Astrocyte (in vitro differentiated cells and primary cell): ENCODE results near the gene DAO. TPM values are rescaled to one million over a fixed set of nuclear protein-coding genes. Genes with fewer than 3 reads are reported as not detected.

ENCODE experiments used
- DNase-seq: peaks from one replicate; pipeline ENCODE4 v3.0.0-alpha.2; 2010; ENCODE audit warnings: low read depth
- FAIRE-seq: peaks from 2 replicates; lab custom pipeline; 2011; peaks lifted over from hg19 to GRCh38; lab: Jason Lieb, UNC
- H2AFZ ChIP-seq: 2 replicates; pipeline ENCODE4 v1.6.0; 2012; ENCODE audit warnings: low read depth, low read length, inconsistent platforms
- H3K27ac ChIP-seq: 2 replicates; pipeline ENCODE4 v1.5.1; 2011; ENCODE audit warnings: low read depth, low read length, inconsistent platforms
- H3K27me3 ChIP-seq: 2 replicates; pipeline ENCODE4 v1.6.0; 2011; ENCODE audit warnings: low read length, inconsistent platforms; ENCODE audit not compliant: insufficient read depth
- H3K36me3 ChIP-seq: 2 replicates; pipeline ENCODE4 v1.5.1; 2011; ENCODE audit warnings: low read length, inconsistent platforms; ENCODE audit not compliant: insufficient read depth
- H3K4me1 ChIP-seq: 2 replicates; pipeline ENCODE4 v1.5.1; 2011; ENCODE audit warnings: low read length, inconsistent platforms; ENCODE audit not compliant: insufficient read depth
- H3K4me2 ChIP-seq: 2 replicates; pipeline ENCODE4 v1.6.0; 2012; ENCODE audit warnings: low read length, inconsistent platforms
- H3K4me3 ChIP-seq: 2 replicates; pipeline ENCODE4 v1.5.1; 2011; ENCODE audit warnings: low read depth, mild to moderate bottlenecking, low read length, inconsistent platforms; ENCODE audit not compliant: insufficient read depth
- H3K79me2 ChIP-seq: 2 replicates; pipeline ENCODE4 v1.6.0; 2012; ENCODE audit warnings: mild to moderate bottlenecking, low read length, inconsistent platforms; ENCODE audit not compliant: insufficient read depth
- H3K9ac ChIP-seq: 2 replicates; pipeline ENCODE4 v1.6.0; 2012; ENCODE audit warnings: mild to moderate bottlenecking, low read length, inconsistent platforms
- H3K9me3 ChIP-seq: 2 replicates; pipeline ENCODE4 v1.5.1; 2012; ENCODE audit warnings: low read depth, mild to moderate bottlenecking, low read length, inconsistent platforms; ENCODE audit not compliant: insufficient read depth
- H4K20me1 ChIP-seq: 2 replicates; pipeline ENCODE4 v1.6.0; 2012; ENCODE audit warnings: low read length, inconsistent platforms; ENCODE audit not compliant: insufficient read depth
- H3K27ac Mint-ChIP-seq: one replicate; pipeline ENCODE4 v1.8.0; 2021; ENCODE audit warnings: mild to moderate bottlenecking, mixed read lengths; ENCODE audit not compliant: unreplicated experiment
- H3K27me3 Mint-ChIP-seq: one replicate; pipeline ENCODE4 v1.8.0; 2021; ENCODE audit warnings: low read depth, mixed read lengths; ENCODE audit not compliant: unreplicated experiment
- H3K36me3 Mint-ChIP-seq: one replicate; pipeline ENCODE4 v1.8.0; 2021; ENCODE audit warnings: low read depth, mixed read lengths; ENCODE audit not compliant: unreplicated experiment
- H3K4me1 Mint-ChIP-seq: one replicate; pipeline ENCODE4 v1.8.0; 2021; ENCODE audit warnings: low read depth, mixed read lengths; ENCODE audit not compliant: unreplicated experiment
- H3K4me3 Mint-ChIP-seq: one replicate; pipeline ENCODE4 v1.8.0; 2021; ENCODE audit warnings: mild to moderate bottlenecking, moderate library complexity, mixed read lengths; ENCODE audit not compliant: unreplicated experiment
- H3K9me3 Mint-ChIP-seq: one replicate; pipeline ENCODE4 v1.8.0; 2021; ENCODE audit warnings: mild to moderate bottlenecking, mixed read lengths; ENCODE audit not compliant: unreplicated experiment
- EZH2 ChIP-seq: IDR thresholded peaks from 2 replicates; pipeline ENCODE4 v1.6.1; 2012; ENCODE audit warnings: mild to moderate bottlenecking, low read length, inconsistent platforms; ENCODE audit not compliant: insufficient read depth
- total RNA-seq: library from RNA; stranded (reverse); gene quantifications from 2 replicates; pipeline ENCODE4 v1.2.1, GENCODE V29; 2021
- TF ChIP-seq, protein P1 (sequence below): IDR thresholded peaks from 2 replicates; pipeline ENCODE4 v1.5.1; 2011; ENCODE audit warnings: low read depth, mild to moderate bottlenecking, inconsistent platforms, low read length, moderate library complexity; ENCODE audit not compliant: insufficient read depth

DAO gene
- total RNA-seq, 1 donor from 2014 or later = not detected

- H3K4me1 Mint-ChIP-seq = peaks cover 61% of the 10 kb centered on the region
- peak overlapping the region; percentile 84 for H3K4me2 ChIP-seq
These were observed 47.7 kb upstream of the DAO start for GRCh38 chr12:108832208-108832607.

DNA sequence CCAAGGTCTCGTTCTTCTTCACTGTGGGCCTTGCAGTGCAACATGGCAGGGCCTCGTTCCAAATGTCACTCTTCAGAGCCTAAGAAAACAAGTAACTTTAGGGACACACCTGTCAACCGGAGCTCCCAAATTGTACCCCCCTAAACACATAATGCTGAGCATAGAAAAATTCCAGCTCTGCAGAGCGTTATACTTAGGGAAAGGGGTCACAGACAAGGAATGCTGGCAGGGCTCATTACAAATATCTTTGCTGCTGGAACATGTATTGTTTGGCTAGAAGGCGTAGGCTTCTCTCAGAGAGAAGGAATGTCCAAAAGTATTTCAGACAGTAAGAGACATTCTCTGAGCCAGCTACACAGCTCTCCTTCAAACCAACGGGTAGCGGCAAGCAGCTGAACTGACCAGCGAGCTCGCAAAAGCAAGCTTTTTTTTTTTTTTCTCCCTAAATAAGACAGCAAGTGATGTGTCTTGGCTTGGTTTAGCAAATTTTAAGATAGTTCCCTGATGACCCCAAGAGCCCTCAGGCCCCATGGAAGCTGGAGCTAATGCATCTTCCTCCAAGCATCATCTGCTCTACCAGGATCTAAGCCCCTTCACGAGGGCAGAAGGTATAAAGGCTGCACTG, 47.0 kb upstream of the DAO start:
- H3K9ac ChIP-seq = peak overlapping the region; percentile 94
- no peaks in the 10 kb centered on the region for H3K27me3 Mint-ChIP-seq
- H4K20me1 ChIP-seq = no peaks in the 10 kb centered on the region
- no peak overlapping the region for H2AFZ ChIP-seq
- H3K9me3 ChIP-seq = no peaks in the 10 kb centered on the region
- H3K79me2 ChIP-seq = peaks cover 86% of the 10 kb centered on the region
- peaks cover 61% of the 10 kb centered on the region for H3K4me1 Mint-ChIP-seq
- no peaks in the 10 kb centered on the region for H3K27me3 ChIP-seq
- peaks cover 32% of the 10 kb centered on the region for H3K36me3 Mint-ChIP-seq
- FAIRE-seq = peak; percentile 39
- H3K27ac ChIP-seq = peak overlapping the region; percentile 99
- H3K4me1 ChIP-seq = peaks cover 68% of the 10 kb centered on the region
- peak overlapping the region; percentile 77 for H3K4me3 Mint-ChIP-seq
- peak overlapping the region; percentile 100 for H3K27ac Mint-ChIP-seq
- DNase-seq = peak; percentile 97
- H3K4me2 ChIP-seq = peak overlapping the region; percentile 84
- H3K9me3 Mint-ChIP-seq = no peaks in the 10 kb centered on the region
- no peak for TF ChIP-seq EZH2
- TF ChIP-seq, protein P1, sequence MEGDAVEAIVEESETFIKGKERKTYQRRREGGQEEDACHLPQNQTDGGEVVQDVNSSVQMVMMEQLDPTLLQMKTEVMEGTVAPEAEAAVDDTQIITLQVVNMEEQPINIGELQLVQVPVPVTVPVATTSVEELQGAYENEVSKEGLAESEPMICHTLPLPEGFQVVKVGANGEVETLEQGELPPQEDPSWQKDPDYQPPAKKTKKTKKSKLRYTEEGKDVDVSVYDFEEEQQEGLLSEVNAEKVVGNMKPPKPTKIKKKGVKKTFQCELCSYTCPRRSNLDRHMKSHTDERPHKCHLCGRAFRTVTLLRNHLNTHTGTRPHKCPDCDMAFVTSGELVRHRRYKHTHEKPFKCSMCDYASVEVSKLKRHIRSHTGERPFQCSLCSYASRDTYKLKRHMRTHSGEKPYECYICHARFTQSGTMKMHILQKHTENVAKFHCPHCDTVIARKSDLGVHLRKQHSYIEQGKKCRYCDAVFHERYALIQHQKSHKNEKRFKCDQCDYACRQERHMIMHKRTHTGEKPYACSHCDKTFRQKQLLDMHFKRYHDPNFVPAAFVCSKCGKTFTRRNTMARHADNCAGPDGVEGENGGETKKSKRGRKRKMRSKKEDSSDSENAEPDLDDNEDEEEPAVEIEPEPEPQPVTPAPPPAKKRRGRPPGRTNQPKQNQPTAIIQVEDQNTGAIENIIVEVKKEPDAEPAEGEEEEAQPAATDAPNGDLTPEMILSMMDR = no peak
- H3K36me3 ChIP-seq = peaks cover 45% of the 10 kb centered on the region
- peak overlapping the region; percentile 24 for H3K4me3 ChIP-seq

More at GRCh38 chr12:108832208-108832607, 47.7 kb upstream of the DAO start:
- no peak for TF ChIP-seq EZH2
- TF ChIP-seq, protein P1 = no peak
- peaks cover 34% of the 10 kb centered on the region for H3K36me3 Mint-ChIP-seq
- no peak overlapping the region for H3K4me3 Mint-ChIP-seq
- peak overlapping the region; percentile 99 for H3K27ac ChIP-seq
- peak overlapping the region; percentile 94 for H3K9ac ChIP-seq
- DNase-seq (peak; percentile 65), FAIRE-seq (no peak)
- no peaks in the 10 kb centered on the region for H3K27me3 ChIP-seq
- no peak overlapping the region for H3K4me3 ChIP-seq
- peaks cover 86% of the 10 kb centered on the region for H3K79me2 ChIP-seq
- H3K36me3 ChIP-seq = peaks cover 46% of the 10 kb centered on the region
- H2AFZ ChIP-seq = no peak overlapping the region
- peak overlapping the region; percentile 100 for H3K27ac Mint-ChIP-seq
- no peaks in the 10 kb centered on the region for H4K20me1 ChIP-seq
- no peaks in the 10 kb centered on the region for H3K27me3 Mint-ChIP-seq
- H3K9me3 ChIP-seq = no peaks in the 10 kb centered on the region
- no peaks in the 10 kb centered on the region for H3K9me3 Mint-ChIP-seq
- H3K4me1 ChIP-seq = peaks cover 68% of the 10 kb centered on the region

DNA sequence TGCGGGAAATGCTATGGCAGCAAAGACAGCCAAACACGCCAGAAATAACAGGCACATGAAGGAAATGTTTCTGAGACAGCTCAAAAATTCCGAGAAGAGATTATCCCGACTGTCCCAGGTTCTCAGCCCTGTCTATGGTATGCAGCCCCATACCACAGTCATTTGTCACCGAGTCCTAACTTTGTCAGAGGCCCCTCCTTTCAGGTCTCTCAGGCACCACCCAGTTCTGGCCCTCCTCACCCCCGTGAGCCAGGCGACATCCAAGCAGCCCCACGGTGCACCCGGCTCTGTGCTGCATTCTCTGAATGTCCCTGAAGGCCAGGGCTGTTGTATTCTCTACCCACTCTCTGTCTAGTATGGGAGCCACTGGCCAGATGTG, 46.5 kb upstream of the DAO start:
- peak overlapping the region; percentile 94 for H3K9ac ChIP-seq
- FAIRE-seq (no peak), DNase-seq (peak; percentile 95)
- Mint-ChIP-seq H3K4me1 (peaks cover 65% of the 10 kb centered on the region), H3K9me3 (no peaks in the 10 kb centered on the region), H3K4me3 (peak overlapping the region; percentile 77), H3K27ac (peak overlapping the region; percentile 100), H3K36me3 (peaks cover 29% of the 10 kb centered on the region), H3K27me3 (no peaks in the 10 kb centered on the region)
- no peaks in the 10 kb centered on the region for H4K20me1 ChIP-seq
- H3K4me2 ChIP-seq = peak overlapping the region; percentile 84
- peaks cover 40% of the 10 kb centered on the region for H3K36me3 ChIP-seq
- no peak for TF ChIP-seq EZH2
- TF ChIP-seq, protein P1 = no peak
- peaks cover 82% of the 10 kb centered on the region for H3K79me2 ChIP-seq
- H3K9me3 ChIP-seq = no peaks in the 10 kb centered on the region
- H3K27me3 ChIP-seq = no peaks in the 10 kb centered on the region
- H2AFZ ChIP-seq = no peak overlapping the region
- H3K27ac ChIP-seq = peak overlapping the region; percentile 99
- peaks cover 67% of the 10 kb centered on the region for H3K4me1 ChIP-seq
- peak overlapping the region; percentile 24 for H3K4me3 ChIP-seq
